PC-3 (cell line): ENCODE results near the gene MKNK1. TPM values are rescaled to one million over a fixed set of nuclear protein-coding genes. Genes with fewer than 3 reads are reported as not detected.

Experiments used
- ATAC-seq: fragments of 200-7000 bp; cut with Tn5 transposase; 2 replicates; pipeline ENCODE4 v1.9.1; 2020; ENCODE audit warnings: mild to moderate bottlenecking, moderate library complexity
- BruUV-seq: library from RNA; stranded (reverse); fragments of 400-500 nt; replicated peaks from 2 replicates; lab custom pipeline; 2021; lab: Mats Ljungman, UMichigan
- CTCF ChIA-PET: fragments of 300-600 bp; sonication (Branson Sonifier 250); formaldehyde crosslinking; loops from one replicate; lab custom pipeline; 2022; ENCODE audit warnings: antibody characterized with exemption; lab: Charles Lee
- POLR2A ChIA-PET: fragments of 300-600 bp; sonication (Branson Sonifier 250); formaldehyde crosslinking; loops from one replicate; lab custom pipeline; 2022; ENCODE audit warnings: antibody characterized with exemption; ENCODE audit not compliant: unreplicated experiment; lab: Charles Lee
- DNase-seq: peaks from one replicate; pipeline ENCODE4 v3.0.0-alpha.2; 2015
- H2AFZ ChIP-seq: fragments of 300-600 bp; sonication (generic); 2 replicates; pipeline ENCODE4 v1.6.0; 2016; ENCODE audit warnings: antibody characterized with exemption, low read length
- H3F3A ChIP-seq: fragments of 300-600 bp; sonication (generic); one replicate; pipeline ENCODE4 v1.6.0; 2017; ENCODE audit warnings: antibody characterized with exemption, low read length, control low read depth, mild to moderate bottlenecking; ENCODE audit not compliant: unreplicated experiment
- H3K27ac ChIP-seq: fragments of 300-600 bp; sonication (generic); 2 replicates; pipeline ENCODE4 v1.5.1; 2016; ENCODE audit warnings: mild to moderate bottlenecking, low read length
- H3K27me3 ChIP-seq: fragments of 300-600 bp; sonication (generic); 2 replicates; pipeline ENCODE4 v1.6.1; 2016; ENCODE audit warnings: low read length, mixed read lengths
- H3K36me3 ChIP-seq: fragments of 300-600 bp; sonication (generic); 2 replicates; pipeline ENCODE4 v1.6.1; 2016; ENCODE audit warnings: low read depth, mixed run types, low read length, mixed read lengths
- H3K4me1 ChIP-seq: fragments of 300-600 bp; sonication (generic); 2 replicates; pipeline ENCODE4 v1.5.1; 2016; ENCODE audit warnings: low read length; ENCODE audit not compliant: insufficient read depth
- H3K4me2 ChIP-seq: fragments of 300-600 bp; sonication (generic); 2 replicates; pipeline ENCODE4 v1.6.0; 2016; ENCODE audit warnings: low read length
- H3K4me3 ChIP-seq: fragments of 300-600 bp; sonication (generic); 2 replicates; pipeline ENCODE4 v1.5.1; 2016; ENCODE audit warnings: mild to moderate bottlenecking, low read length, mixed read lengths
- H3K79me2 ChIP-seq: fragments of 300-600 bp; sonication (generic); 2 replicates; pipeline ENCODE4 v1.6.1; 2017; ENCODE audit warnings: low read length, mixed read lengths
- H3K9ac ChIP-seq: fragments of 300-600 bp; sonication (generic); 2 replicates; pipeline ENCODE4 v1.6.0; 2016; ENCODE audit warnings: mild to moderate bottlenecking, low read length
- H3K9me2 ChIP-seq: fragments of 300-600 bp; sonication (generic); replicated peaks from 2 replicates; pipeline ENCODE4 v1.6.1; 2016; ENCODE audit warnings: mixed run types, low read length, mixed read lengths
- H3K9me3 ChIP-seq: fragments of 300-600 bp; sonication (generic); 2 replicates; pipeline ENCODE4 v1.6.1; 2016; ENCODE audit warnings: low read length, mixed read lengths
- H4K20me1 ChIP-seq: fragments of 300-600 bp; sonication (generic); 2 replicates; pipeline ENCODE4 v1.6.1; 2016; ENCODE audit warnings: low read length, mixed read lengths
- EZH2 ChIP-seq: fragments of 300-600 bp; sonication (generic); IDR thresholded peaks from one replicate; pipeline ENCODE4 v1.6.1; 2017; ENCODE audit warnings: antibody characterized with exemption, mild to moderate bottlenecking, low read length; ENCODE audit not compliant: unreplicated experiment
- EZH2phosphoT487 ChIP-seq: fragments of 300-600 bp; sonication (generic); IDR thresholded peaks from 2 replicates; pipeline ENCODE4 v1.6.1; 2018; ENCODE audit warnings: mild to moderate bottlenecking, antibody characterized with exemption, low read length, borderline replicate concordance
- intact Hi-C: fragments of 100-400 bp; cut with micrococcal nuclease; formaldehyde crosslinking; loops from 2 replicates; pipeline ENCODE4 v1.9.0; 2023
- total RNA-seq: library from RNA; depleted of rRNA; stranded (reverse); fragments of >200 nt; gene quantifications from 2 replicates; pipeline ENCODE4 v1.2.3, GENCODE V29; 2014
- TF ChIP-seq, protein P1 (sequence below): fragments of 300-600 bp; sonication (generic); conservative IDR thresholded peaks from 2 replicates; pipeline ENCODE4 v1.5.1; 2017; ENCODE audit warnings: antibody characterized with exemption, low read depth, mild to moderate bottlenecking, low read length

The MKNK1 gene
- total RNA-seq, 1 experiment from 2014 or later, result 36.8 TPM

DNA sequence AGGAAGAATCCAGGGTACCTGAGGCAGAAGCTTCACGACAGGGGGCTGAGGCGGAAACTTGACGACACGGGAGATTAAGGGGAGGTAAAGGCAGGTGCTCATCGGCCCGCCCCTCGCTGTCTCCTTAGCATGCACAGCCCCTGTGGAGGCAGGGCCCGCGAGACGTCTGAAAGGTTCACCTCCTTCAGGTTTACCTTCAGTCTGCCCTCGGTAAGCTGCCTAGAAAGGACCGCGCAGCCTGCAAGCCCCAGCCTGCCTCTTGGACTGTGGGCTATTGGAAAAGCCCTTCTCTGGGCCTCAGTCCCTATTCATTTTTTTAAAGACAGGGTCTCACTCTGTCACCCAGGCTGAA lies 81.1 kb downstream of the MKNK1 start:
- ChIA-PET CTCF (no interaction called here), POLR2A (no interaction called here)
- no TSS peak for BruUV-seq
- H3F3A ChIP-seq, result no peaks in the 10 kb centered on the region
- no peaks in the 10 kb centered on the region for H3K9me3 ChIP-seq
- no peaks in the 10 kb centered on the region for H3K79me2 ChIP-seq
- no peaks in the 10 kb centered on the region for H3K27me3 ChIP-seq
- TF ChIP-seq, protein P1, sequence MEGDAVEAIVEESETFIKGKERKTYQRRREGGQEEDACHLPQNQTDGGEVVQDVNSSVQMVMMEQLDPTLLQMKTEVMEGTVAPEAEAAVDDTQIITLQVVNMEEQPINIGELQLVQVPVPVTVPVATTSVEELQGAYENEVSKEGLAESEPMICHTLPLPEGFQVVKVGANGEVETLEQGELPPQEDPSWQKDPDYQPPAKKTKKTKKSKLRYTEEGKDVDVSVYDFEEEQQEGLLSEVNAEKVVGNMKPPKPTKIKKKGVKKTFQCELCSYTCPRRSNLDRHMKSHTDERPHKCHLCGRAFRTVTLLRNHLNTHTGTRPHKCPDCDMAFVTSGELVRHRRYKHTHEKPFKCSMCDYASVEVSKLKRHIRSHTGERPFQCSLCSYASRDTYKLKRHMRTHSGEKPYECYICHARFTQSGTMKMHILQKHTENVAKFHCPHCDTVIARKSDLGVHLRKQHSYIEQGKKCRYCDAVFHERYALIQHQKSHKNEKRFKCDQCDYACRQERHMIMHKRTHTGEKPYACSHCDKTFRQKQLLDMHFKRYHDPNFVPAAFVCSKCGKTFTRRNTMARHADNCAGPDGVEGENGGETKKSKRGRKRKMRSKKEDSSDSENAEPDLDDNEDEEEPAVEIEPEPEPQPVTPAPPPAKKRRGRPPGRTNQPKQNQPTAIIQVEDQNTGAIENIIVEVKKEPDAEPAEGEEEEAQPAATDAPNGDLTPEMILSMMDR, result no peak
- TF ChIP-seq EZH2, result no peak
- no peak for TF ChIP-seq EZH2phosphoT487
- no peak for DNase-seq
- intact Hi-C loops, result no loop called here
- H3K4me2 ChIP-seq, result peak overlapping the region; percentile 26; the same call in 1 of the 2 replicates
- H3K9me2 ChIP-seq, result no peaks in the 10 kb centered on the region
- no peak overlapping the region for H3K4me3 ChIP-seq
- peaks cover 46% of the 10 kb centered on the region for H3K4me1 ChIP-seq
- H3K9ac ChIP-seq, result no peak overlapping the region
- H2AFZ ChIP-seq, result peak overlapping the region; percentile 24; the same call in 1 of the 2 replicates
- H4K20me1 ChIP-seq, result no peaks in the 10 kb centered on the region
- H3K27ac ChIP-seq, result peak overlapping the region; percentile 49
- H3K36me3 ChIP-seq, result no peaks in the 10 kb centered on the region
- ATAC-seq, result no peak

DNA sequence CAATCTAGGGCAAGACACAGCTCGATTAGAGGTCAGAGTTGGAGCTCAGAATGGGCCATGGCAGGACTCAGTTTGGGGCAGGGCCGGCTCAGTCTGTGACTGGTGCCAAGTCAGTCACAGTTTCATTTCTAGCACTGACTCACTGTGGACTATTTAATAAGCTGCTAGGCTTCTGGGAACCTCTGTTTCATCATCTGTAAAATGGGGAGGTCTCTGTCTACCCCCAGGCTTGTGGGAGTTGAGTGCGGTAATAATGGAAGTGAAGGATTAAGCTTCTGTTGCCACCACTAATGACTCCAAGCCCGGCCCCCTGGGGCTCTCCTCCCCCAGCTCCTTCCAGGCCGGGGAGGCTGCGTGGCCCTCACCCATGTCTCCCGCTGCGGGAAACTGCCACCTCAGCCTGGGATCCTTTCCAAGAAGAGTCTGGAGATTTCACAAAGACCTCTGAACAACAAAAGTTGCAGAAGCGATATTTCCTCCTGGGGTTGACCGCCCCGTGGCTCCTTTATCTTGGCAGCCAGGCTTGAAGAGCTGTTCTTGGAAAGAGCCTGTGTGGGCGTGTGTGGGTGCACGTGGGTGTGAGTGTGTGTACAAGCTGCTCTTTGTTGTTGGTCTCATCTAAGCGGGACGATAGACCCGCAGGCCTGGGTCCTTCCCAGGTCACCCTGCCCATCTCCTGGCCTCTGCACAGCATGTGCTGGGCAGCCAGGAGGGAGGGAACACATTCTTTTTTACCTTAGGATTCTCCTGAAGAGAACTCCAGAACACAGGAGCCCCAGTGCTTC lies 81.7 kb downstream of the MKNK1 start:
- H3K79me2 ChIP-seq, result no peaks in the 10 kb centered on the region
- TF ChIP-seq EZH2 (no peak), EZH2phosphoT487 (no peak)
- H3K27me3 ChIP-seq, result no peaks in the 10 kb centered on the region
- CTCF ChIA-PET, result interaction anchor here (0.6 to 0.8 kb wide), 2 partner anchors 20 to 75 kb away, joined by 3 to 4 read pairs; no protein-coding TSS in a partner anchor
- H3K36me3 ChIP-seq, result no peaks in the 10 kb centered on the region
- peak overlapping the region; percentile 49 for H3K27ac ChIP-seq
- no peak overlapping the region for H3K4me3 ChIP-seq
- no peak; the same call in 1 of the 2 replicates for ATAC-seq
- intact Hi-C loops, result no loop called here
- H3K9me3 ChIP-seq, result no peaks in the 10 kb centered on the region
- POLR2A ChIA-PET, result no interaction called here
- no peaks in the 10 kb centered on the region for H3K9me2 ChIP-seq
- H4K20me1 ChIP-seq, result no peaks in the 10 kb centered on the region
- H3K4me2 ChIP-seq, result peak overlapping the region; percentile 26
- H3K4me1 ChIP-seq, result peaks cover 51% of the 10 kb centered on the region
- peak; percentile 63 for DNase-seq
- no TSS peak for BruUV-seq
- no peak overlapping the region for H3K9ac ChIP-seq
- peak overlapping the region; percentile 24; the same call in 1 of the 2 replicates for H2AFZ ChIP-seq
- no peaks in the 10 kb centered on the region for H3F3A ChIP-seq

GRCh38 chr1:46521414-46521813 lies 82.7 kb downstream of the MKNK1 start:
- H3K9me3 ChIP-seq, result no peaks in the 10 kb centered on the region
- H3K4me3 ChIP-seq, result no peak overlapping the region
- no peaks in the 10 kb centered on the region for H3K9me2 ChIP-seq
- H3K27ac ChIP-seq, result no peak overlapping the region
- H3F3A ChIP-seq, result no peaks in the 10 kb centered on the region
- H3K79me2 ChIP-seq, result no peaks in the 10 kb centered on the region
- H3K9ac ChIP-seq, result no peak overlapping the region
- H3K36me3 ChIP-seq, result no peaks in the 10 kb centered on the region
- TF ChIP-seq EZH2 (no peak), EZH2phosphoT487 (no peak)
- TF ChIP-seq, protein P1, result no peak
- no peak overlapping the region for H2AFZ ChIP-seq
- no peaks in the 10 kb centered on the region for H4K20me1 ChIP-seq
- intact Hi-C loops, result no loop called here
- ChIA-PET POLR2A (no interaction called here), CTCF (interaction anchor here (0.6 to 0.8 kb wide), 2 partner anchors 8 to 75 kb away, joined by 3 to 7 read pairs; no protein-coding TSS in a partner anchor)
- no peak for DNase-seq
- H3K27me3 ChIP-seq, result no peaks in the 10 kb centered on the region
- no TSS peak for BruUV-seq
- H3K4me1 ChIP-seq, result peaks cover 58% of the 10 kb centered on the region
- H3K4me2 ChIP-seq, result no peak overlapping the region
- no peak for ATAC-seq
